Right renal cortex interstitium (tissue), 3 donors: Measurements from ENCODE around the gene CACNG6. TPM values are rescaled to one million over a fixed set of nuclear protein-coding genes. Genes with fewer than 3 reads are reported as not detected.

Source experiments
- DNase-seq, 3 donors: peaks; one replicate each; pipeline ENCODE4 v3.0.0-alpha.2; 2013; ENCODE audit warnings: low read depth in 3 of 3, low spot score in 2 of 3
- polyA plus RNA-seq, 3 donors: library from polyadenylated mRNA; unstranded; fragments of 120-200 nt; gene quantifications; one replicate each; pipeline ENCODE4 v1.2.1, GENCODE V29; 2013; ENCODE audit not compliant: insufficient read length in 3 of 3

Gene CACNG6
- polyA plus RNA-seq, 3 donors, result 0.44 to 0.74 (median 0.71) TPM

- no peak for DNase-seq
Observed at GRCh38 chr19:53965091-53965490, 26.3 kb upstream of the CACNG6 start.

DNA sequence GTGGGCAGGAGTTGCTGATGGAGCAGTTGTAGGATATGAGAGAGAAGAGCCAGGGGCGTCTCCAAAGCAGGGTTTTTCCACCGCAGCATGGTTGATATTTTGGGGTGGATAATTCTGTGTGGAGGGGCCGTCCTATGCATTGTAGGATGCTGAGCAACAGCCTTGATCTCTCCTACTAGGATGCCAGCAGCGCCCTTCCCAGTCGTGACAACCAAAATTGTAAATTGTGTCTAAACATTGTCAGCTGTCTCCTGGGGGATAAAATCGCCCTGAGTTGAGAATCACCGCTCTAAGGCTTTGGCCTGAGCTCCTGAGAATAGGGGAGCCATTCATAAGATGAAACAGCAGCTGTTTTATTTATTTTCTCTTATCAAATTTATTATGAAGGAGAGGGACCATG is 24.5 kb upstream of the CACNG6 start:
- DNase-seq, result no peak

- DNase-seq, result no peak
Observed at GRCh38 chr19:53969366-53969765, 22.1 kb upstream of the CACNG6 start.

DNA sequence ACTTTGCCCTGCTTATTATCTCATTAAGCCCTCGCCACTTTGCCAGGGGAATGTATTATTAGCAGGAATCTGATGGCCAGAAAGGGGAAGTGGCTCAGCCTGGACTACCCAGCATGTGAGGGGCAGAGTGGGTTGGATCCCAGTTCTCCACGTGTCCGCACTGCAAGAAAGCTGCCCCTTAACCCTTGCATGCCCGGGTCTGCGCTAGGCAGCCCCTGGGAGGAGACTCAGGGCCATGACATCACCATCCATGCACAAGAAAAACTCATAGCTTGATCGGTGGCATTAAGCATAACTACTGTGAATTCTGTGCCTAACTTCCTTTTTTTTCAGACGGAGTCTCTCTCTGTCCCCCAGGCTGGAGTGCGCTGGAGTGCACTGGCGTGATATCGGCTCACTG is 19.8 kb upstream of the CACNG6 start:
- no peak for DNase-seq

DNA sequence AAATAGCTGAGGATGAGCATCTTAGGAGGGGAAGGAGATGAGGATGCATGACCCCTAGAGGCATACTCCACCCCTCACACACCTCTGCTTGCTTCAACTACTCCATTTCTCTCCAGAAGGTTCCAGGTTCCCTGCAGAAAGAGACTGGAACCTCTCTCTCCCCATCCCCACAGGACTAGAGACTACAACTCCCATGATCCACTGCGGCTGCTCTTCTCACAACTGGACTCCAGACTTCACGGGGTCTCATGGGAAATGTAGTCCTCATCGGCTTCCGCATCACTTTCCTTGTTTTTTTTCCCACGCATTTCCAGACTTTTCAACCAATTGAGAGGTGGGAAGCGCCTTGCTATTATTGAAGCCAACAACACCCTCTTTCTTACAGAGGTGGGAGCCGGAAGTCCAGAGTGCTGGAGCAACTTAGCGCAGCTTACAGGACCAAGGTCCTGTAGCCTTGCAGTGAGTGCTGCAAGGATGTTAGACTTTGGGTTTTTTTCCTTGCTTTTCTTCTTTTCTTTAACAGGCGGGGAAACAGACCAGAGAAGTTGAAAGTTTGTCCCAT is 13.9 kb upstream of the CACNG6 start:
- peak; percentile 53 to 78 (median 62) for DNase-seq

DNA sequence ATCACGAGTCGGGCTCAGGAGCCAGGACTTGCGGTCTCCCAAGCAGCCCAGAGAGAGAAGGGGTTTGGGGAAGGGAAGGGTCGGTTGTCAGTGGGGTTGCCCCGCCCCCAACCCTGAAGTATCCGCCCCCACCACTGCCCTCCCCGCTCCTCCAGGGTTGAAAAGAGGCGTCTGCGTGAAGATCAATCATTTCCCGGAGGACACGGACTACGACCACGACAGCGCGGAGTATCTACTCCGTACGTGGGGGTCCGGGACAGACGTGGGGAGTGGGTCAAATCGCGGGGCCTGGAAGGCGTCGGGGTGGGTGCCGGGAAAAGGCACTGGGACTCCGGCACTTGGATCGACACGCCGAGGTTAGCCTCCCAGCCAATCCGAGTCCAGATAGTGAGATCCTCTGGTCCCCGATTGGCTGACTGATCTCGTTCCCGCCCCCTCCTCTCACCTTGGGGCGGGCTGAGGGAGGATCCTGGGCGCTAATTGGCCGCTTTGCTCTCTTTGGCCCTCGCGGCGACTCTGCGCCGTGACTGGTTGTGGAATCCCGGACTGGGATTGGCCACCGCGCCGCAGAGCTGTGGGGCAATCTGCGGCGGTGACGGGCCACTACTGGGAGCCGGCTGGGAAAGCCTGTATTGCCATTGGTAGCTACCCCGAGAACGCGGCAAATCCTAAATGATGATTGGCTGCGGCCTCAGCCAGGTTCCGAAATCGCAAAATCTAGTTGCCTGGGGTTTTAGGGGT is 13.3 kb upstream of the CACNG6 start:
- no peak for DNase-seq

DNA sequence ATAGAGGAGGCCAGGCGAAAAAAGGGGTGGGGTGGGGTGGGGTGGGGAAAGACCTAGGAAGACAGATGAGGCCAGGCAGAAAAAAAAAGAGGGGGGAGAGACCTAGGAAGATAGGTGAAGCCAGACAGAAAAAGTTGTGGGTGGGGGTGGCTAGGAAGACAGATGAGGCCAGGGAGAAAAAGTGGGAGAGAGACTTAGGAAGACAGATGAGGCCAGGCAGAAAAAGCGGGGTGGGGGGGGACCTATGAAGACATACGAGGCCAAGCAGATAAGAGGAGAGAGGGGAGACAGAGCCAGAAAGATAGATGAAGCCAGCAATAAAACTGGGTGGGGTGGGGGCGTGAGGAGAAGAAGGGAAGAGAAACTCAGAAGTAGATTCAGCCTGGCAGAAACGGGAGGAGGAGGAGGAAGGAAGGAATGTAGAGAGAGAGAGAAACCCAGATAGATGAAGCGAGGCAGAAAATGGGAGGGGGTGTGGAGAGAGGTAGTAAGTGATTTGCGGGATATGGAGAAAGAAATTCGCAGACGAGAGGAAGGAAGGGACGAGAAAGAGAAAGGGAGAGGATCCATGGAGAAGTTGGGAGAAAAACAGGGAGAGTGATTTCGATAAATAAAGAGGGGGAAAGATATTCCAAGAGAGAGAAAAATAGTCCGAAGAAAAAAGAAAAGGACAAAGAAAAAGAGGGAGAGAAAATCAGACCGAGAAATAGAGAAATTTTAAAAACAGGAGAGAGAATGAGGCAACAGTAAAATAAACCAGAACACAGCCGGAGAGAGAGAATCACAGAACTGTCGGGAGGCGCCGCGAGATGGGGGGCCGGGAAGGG is 12.2 kb upstream of the CACNG6 start:
- DNase-seq, result no peak

GRCh38 chr19:53980539-53981375 is 10.7 kb upstream of the CACNG6 start:
- DNase-seq, result no peak

GRCh38 chr19:53981376-53981951 is 10.0 kb upstream of the CACNG6 start:
- no peak for DNase-seq

GRCh38 chr19:53982001-53982451 is 9.4 kb upstream of the CACNG6 start:
- DNase-seq, result peak in 1 of 3 donors; percentile 26

DNA sequence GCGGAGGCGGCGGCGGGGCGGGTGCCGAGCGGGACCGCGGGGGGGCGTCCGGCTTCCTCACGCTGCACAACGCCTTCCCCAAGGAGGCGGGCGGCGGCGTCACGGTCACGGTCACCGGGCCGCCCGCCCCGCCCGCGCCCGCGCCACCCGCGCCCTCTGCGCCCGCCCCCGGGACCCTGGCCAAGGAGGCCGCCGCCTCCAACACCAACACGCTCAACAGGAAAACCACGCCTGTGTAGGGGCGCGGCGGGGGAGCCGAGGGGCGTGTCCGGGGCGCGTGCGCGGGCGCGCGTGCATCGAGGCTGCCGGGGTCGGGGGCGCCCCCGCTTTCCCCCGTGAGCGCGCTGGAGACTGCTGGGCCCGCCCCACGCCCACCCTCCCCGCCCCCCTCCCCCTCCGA is 8.8 kb upstream of the CACNG6 start:
- DNase-seq, result no peak

- no peak for DNase-seq
Observed at GRCh38 chr19:53983457-53984289, 7.8 kb upstream of the CACNG6 start.

GRCh38 chr19:53985863-53986262 is 5.6 kb upstream of the CACNG6 start:
- no peak for DNase-seq

- DNase-seq, result no peak
Observed at GRCh38 chr19:53988981-53989380, 2.5 kb upstream of the CACNG6 start.

DNA sequence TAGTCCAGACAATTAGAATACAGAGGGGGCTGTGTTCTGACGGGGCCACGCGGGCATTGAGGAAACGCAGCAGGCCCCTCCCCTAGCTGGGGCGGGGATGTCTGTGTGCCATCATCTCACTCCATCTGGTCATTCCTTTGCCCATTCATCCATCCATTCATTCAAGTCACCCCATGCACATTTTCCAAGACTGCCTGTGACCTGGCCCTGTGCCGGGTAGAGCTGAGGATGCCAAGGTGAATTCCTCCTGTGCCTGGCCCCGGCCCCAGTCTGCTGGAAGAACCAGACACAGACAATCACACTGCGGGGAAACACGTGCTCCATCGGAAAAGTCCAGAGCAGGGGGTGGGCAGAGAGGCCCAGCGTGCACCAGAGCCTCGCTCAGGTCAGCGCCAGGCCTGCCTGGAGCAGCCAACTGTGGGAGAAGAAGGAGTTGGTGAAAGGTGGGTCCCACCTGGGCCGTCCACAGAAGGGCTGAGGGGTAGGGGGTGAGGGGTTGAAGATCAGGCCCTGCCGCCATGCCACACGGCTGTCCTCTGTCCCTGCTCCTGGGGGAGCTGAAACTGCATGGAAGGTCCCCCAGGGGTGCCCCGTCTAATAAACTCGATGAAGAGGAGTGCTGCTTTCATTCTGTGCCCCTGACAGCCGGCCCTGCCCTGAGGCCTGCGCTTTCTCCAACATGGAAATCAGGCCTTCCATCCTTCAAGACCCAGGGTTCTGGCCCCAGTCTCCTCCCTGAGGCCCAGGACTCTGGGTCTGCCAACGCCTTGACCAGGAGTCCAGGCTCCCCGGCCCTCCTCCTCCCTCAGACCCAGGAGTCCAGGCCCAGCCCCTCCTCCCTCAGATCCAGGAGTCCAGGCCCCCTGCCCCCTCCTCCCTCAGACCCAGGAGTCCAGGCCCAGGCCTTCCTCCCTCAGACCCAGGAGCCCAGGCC is 1.6 kb upstream of the CACNG6 start:
- DNase-seq, result no peak

GRCh38 chr19:53992211-53992610 is 774 bp downstream of the CACNG6 start:
- no peak for DNase-seq

DNA sequence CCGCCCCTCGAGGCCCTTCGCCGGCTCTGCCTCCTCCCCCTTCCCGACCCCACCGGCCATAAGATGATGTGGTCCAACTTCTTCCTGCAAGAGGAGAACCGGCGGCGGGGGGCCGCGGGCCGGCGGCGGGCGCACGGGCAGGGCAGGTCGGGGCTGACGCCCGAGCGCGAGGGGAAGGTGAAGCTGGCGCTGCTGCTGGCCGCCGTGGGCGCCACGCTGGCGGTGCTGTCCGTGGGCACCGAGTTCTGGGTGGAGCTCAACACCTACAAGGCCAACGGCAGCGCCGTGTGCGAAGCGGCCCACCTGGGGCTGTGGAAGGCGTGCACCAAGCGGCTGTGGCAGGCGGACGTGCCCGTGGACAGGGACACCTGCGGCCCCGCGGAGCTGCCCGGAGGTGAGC is 1.4 kb downstream of the CACNG6 start:
- DNase-seq, result no peak

DNA sequence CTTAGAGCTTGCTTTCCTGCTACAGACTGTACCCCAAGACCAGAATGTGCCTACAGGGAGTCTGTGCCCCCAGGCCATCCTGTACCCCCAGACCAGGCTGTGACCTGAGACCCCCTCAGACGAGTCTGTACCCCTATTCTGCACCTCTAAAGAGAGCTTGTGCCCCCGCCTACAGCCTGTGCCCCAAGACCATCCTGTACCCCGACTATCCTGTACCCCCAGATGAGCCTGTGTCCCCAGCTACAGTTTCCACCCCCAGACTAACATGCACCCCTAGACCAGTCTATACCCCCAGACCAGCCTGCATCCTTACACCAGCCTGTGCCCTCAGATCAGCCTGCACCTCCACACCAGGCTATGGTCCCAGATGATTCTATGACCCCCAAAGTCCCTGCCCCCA is 2.0 kb downstream of the CACNG6 start:
- no peak for DNase-seq
